Sigmoid colon (tissue), 7 donors: ENCODE results near the gene CES3. TPM values are rescaled to one million over a fixed set of nuclear protein-coding genes. Genes with fewer than 3 reads are reported as not detected.

ENCODE experiments used
- DNase-seq: peaks from one replicate; pipeline ENCODE4 v3.0.0-alpha.2; 2019
- H3K27ac ChIP-seq, 4 donors: fragments of 200-600 bp; sonication (generic); one replicate each; pipeline ENCODE4 v1.5.1; 2016 to 2019; ENCODE audit warnings: mild to moderate bottlenecking in 1 of 4
- H3K27me3 ChIP-seq, 3 donors: fragments of 200-600 bp; sonication (generic); one replicate each; pipeline ENCODE4 v1.5.1; 2019; ENCODE audit warnings: mild to moderate bottlenecking in 1 of 3
- H3K36me3 ChIP-seq, 4 donors: fragments of 200-600 bp; sonication (generic); one replicate each; pipeline ENCODE4 v1.5.1; 2016 to 2019
- H3K4me1 ChIP-seq, 4 donors: fragments of 200-600 bp; sonication (generic); one replicate each; pipeline ENCODE4 v1.5.1; 2017 to 2019
- H3K4me3 ChIP-seq, 4 donors: fragments of 200-600 bp; sonication (generic); one replicate each; pipeline ENCODE4 v1.5.1; 2017 to 2019; ENCODE audit warnings: mild to moderate bottlenecking in 2 of 4, moderate library complexity in 1 of 4
- H3K9me3 ChIP-seq, 4 donors: fragments of 200-600 bp in 3 of 4; sonication (generic) in 3 of 4; one replicate each; pipeline versions ENCODE4 v1.5.1 to v1.6.1; 2013 to 2019
- CTCF ChIP-seq, 4 experiments: fragments of 450-650 bp in 3 of 4; fragments of 200-600 bp in 1 of 4; IDR thresholded peaks; one replicate each; pipeline ENCODE4 v1.5.1; 2016 to 2019; ENCODE audit warnings: antibody characterized with exemption in 4 of 4, mild to moderate bottlenecking in 3 of 4, moderate library complexity in 2 of 4
- EP300 ChIP-seq, 4 donors: sonication (generic); formaldehyde crosslinking; IDR thresholded peaks; one replicate each; pipeline ENCODE4 v1.6.1; 2017; ENCODE audit warnings: antibody characterized with exemption in 4 of 4
- POLR2A ChIP-seq, 2 donors: fragments of 450-650 bp; IDR thresholded peaks; one replicate each; pipeline ENCODE4 v1.6.1; 2016; ENCODE audit warnings: antibody characterized with exemption in 2 of 2, mild to moderate bottlenecking in 2 of 2, moderate library complexity in 2 of 2
- POLR2AphosphoS5 ChIP-seq, 4 donors: sonication (generic); formaldehyde crosslinking; IDR thresholded peaks; one replicate each; pipeline ENCODE4 v1.6.1; 2017; ENCODE audit warnings: antibody characterized with exemption in 4 of 4
- WGBS, 2 donors: extraction: QIAGEN DNeasy Blood & Tissue Kit; methylation state at CpG; one replicate each; pipeline ENCODE4 v1.1.7; 2013; 5-methylcytosine and 5-hydroxymethylcytosine counted together
- intact Hi-C: fragments of 100-400 bp; cut with DNase I; formaldehyde crosslinking; loops from one replicate; pipeline ENCODE4 v1.15.1; 2023
- polyA plus RNA-seq, 3 donors: library from polyadenylated mRNA; stranded (reverse); fragments of 200-250 nt; gene quantifications; one replicate each; pipeline ENCODE4 v1.2.3, GENCODE V29; 2013
- small RNA-seq, 3 donors: library from RNA; depleted of rRNA; stranded (forward); fragments of <200 nt; gene quantifications; one replicate each; pipeline ENCODE3, GENCODE V24; 2016
- total RNA-seq, 4 donors: library from RNA; depleted of rRNA; stranded (reverse); fragments of >200 nt; gene quantifications; one replicate each; pipeline ENCODE4 v1.1.0, GENCODE V29; 2016
- donor health status: healthy with polysubstance abuse.
- donor health status: Bipolar disorder and iron deficiency.
- donor health status: healthy.

Gene CES3
- total and polyA plus RNA-seq, 7 donors: 0.16 to 48.4 (median 6.7) TPM; not detected in 1

- TF ChIP-seq POLR2AphosphoS5 (IDR thresholded peaks at IDR 0.05) (no peak), EP300 (IDR thresholded peaks at IDR 0.05) (no peak), CTCF (IDR thresholded peaks at IDR 0.05) (no peak), POLR2A (IDR thresholded peaks at IDR 0.05) (no peak)
- no peaks in the 10 kb centered on the region for H3K9me3 ChIP-seq
- no peaks in the 10 kb centered on the region for H3K36me3 ChIP-seq
- WGBS, 2 donors: 91 to 98% methylated on average over 1 of the region's 1 CpG
- intact Hi-C loops: no loop called here
- peaks cover 0 to 7% (median 3%) of the 10 kb centered on the region in 4 donors for H3K4me1 ChIP-seq
- no peak overlapping the region for H3K4me3 ChIP-seq
- no peak for DNase-seq
- H3K27ac ChIP-seq: no peak overlapping the region
- H3K27me3 ChIP-seq: no peaks in the 10 kb centered on the region
Observed at GRCh38 chr16:67023689-67024088, 62.6 kb downstream of the CES3 start.

Small RNAs within 50 kb of the gene (small RNA-seq; reads per million reads assigned to genes)
- 0 reads per million in 3 donors for gene RN7SL543P

Other genes with a start within 250 kb of the CES3 start
- 100 to 1,000 TPM; 164 to 327 (median 261) TPM for gene DYNC1LI2, start 209.7 kb upstream of the CES3 start, total RNA-seq
- 10 to 100 TPM; 52.9 to 68.7 (median 60.8) TPM for gene DYNC1LI2, start 209.7 kb upstream of the CES3 start, polyA plus RNA-seq
- gene TERB1, start 159.7 kb upstream of the CES3 start, total RNA-seq: under 1 TPM in 1 of 4 donors, not detected in 3; under 0.01 TPM
- gene TERB1, start 159.7 kb upstream of the CES3 start, polyA plus RNA-seq: under 1 TPM in 1 of 3 donors, not detected in 2; 0.03 TPM
- 10 to 100 TPM; 34.6 to 58.3 (median 46.9) TPM for gene NAE1, start 130.3 kb upstream of the CES3 start, total RNA-seq
- 10 to 100 TPM; 34.8 to 48.8 (median 35.9) TPM for gene NAE1, start 130.3 kb upstream of the CES3 start, polyA plus RNA-seq
- gene CA7, start 116.9 kb upstream of the CES3 start, total RNA-seq: 1 to 10 TPM in 1 of 4 donors, not detected in 3; 1.9 TPM
- gene CA7, start 116.9 kb upstream of the CES3 start, polyA plus RNA-seq: 100 to 1,000 TPM; 112 to 188 (median 154) TPM
- gene PDP2, start 80.8 kb upstream of the CES3 start, total RNA-seq: 1 to 10 TPM; 2.6 to 8.3 (median 4.7) TPM
- gene PDP2, start 80.8 kb upstream of the CES3 start, polyA plus RNA-seq: 1 to 10 TPM; 3.0 to 6.1 (median 5.1) TPM
- gene CDH16, start 42.4 kb upstream of the CES3 start, total RNA-seq: not detected
- under 1 TPM in 2 of 3 donors, not detected in 1; 0.19 to 0.60 TPM for gene CDH16, start 42.4 kb upstream of the CES3 start, polyA plus RNA-seq
- 10 to 100 TPM; 10.9 to 31.2 (median 16.3) TPM for gene RRAD, start 35.7 kb upstream of the CES3 start, total RNA-seq
- 1 to 10 TPM; 1.2 to 5.5 (median 1.8) TPM for gene RRAD, start 35.7 kb upstream of the CES3 start, polyA plus RNA-seq
- gene CIAO2B, start 26.9 kb upstream of the CES3 start, total RNA-seq: 100 to 1,000 TPM in 1 of 4 donors, 10 to 100 TPM in 3; 71.7 to 121 (median 82.8) TPM
- gene CIAO2B, start 26.9 kb upstream of the CES3 start, polyA plus RNA-seq: 100 to 1,000 TPM; 193 to 219 (median 214) TPM
- 10 to 100 TPM; 21.8 to 25.5 (median 23.0) TPM for gene CES2, start 25.8 kb upstream of the CES3 start, total RNA-seq
- gene CES2, start 25.8 kb upstream of the CES3 start, polyA plus RNA-seq: 100 to 1,000 TPM in 1 of 3 donors, 10 to 100 TPM in 2; 53.4 to 163 (median 67.9) TPM
- 1 to 10 TPM; 3.6 to 7.5 (median 4.1) TPM for gene CES4A, start 27.3 kb downstream of the CES3 start, total RNA-seq
- 1 to 10 TPM; 2.3 to 7.3 (median 3.0) TPM for gene CES4A, start 27.3 kb downstream of the CES3 start, polyA plus RNA-seq
- gene CBFB, start 67.9 kb downstream of the CES3 start, total RNA-seq: 10 to 100 TPM; 21.3 to 28.0 (median 24.8) TPM
- 10 to 100 TPM in 1 of 3 donors, 1 to 10 TPM in 2; 9.6 to 19.3 (median 9.7) TPM for gene CBFB, start 67.9 kb downstream of the CES3 start, polyA plus RNA-seq
- 10 to 100 TPM; 11.4 to 16.3 (median 14.0) TPM for gene PHAF1, start 148.7 kb downstream of the CES3 start, total RNA-seq
- gene PHAF1, start 148.7 kb downstream of the CES3 start, polyA plus RNA-seq: 1 to 10 TPM; 8.9 to 9.7 (median 9.0) TPM
- 10 to 100 TPM in 3 of 4 donors, 1 to 10 TPM in 1; 8.7 to 18.8 (median 12.2) TPM for gene B3GNT9, start 189.7 kb downstream of the CES3 start, total RNA-seq
- gene B3GNT9, start 189.7 kb downstream of the CES3 start, polyA plus RNA-seq: 1 to 10 TPM in 2 of 3 donors, under 1 TPM in 1; 0.46 to 4.9 (median 1.2) TPM
- gene TRADD, start 198.6 kb downstream of the CES3 start, total RNA-seq: 10 to 100 TPM; 16.1 to 23.2 (median 19.6) TPM
- gene TRADD, start 198.6 kb downstream of the CES3 start, polyA plus RNA-seq: 10 to 100 TPM; 23.4 to 30.2 (median 26.4) TPM
- gene FBXL8, start 198.7 kb downstream of the CES3 start, total RNA-seq: 10 to 100 TPM in 2 of 4 donors, 1 to 10 TPM in 2; 7.5 to 11.8 (median 9.7) TPM
- gene FBXL8, start 198.7 kb downstream of the CES3 start, polyA plus RNA-seq: 10 to 100 TPM in 2 of 3 donors, 1 to 10 TPM in 1; 4.9 to 19.1 (median 10.8) TPM
- 100 to 1,000 TPM in 1 of 4 donors, 10 to 100 TPM in 3; 21.2 to 109 (median 25.8) TPM for gene HSF4, start 203.5 kb downstream of the CES3 start, total RNA-seq
- gene HSF4, start 203.5 kb downstream of the CES3 start, polyA plus RNA-seq: 10 to 100 TPM in 1 of 3 donors, 1 to 10 TPM in 2; 1.2 to 17.9 (median 3.6) TPM
- gene NOL3, start 209.3 kb downstream of the CES3 start, total RNA-seq: 10 to 100 TPM; 23.2 to 36.7 (median 25.9) TPM
- gene NOL3, start 209.3 kb downstream of the CES3 start, polyA plus RNA-seq: 10 to 100 TPM; 12.7 to 23.9 (median 13.2) TPM
- gene MATCAP1, start 222.7 kb downstream of the CES3 start, total RNA-seq: 10 to 100 TPM in 1 of 4 donors, 1 to 10 TPM in 3; 6.6 to 22.2 (median 9.7) TPM
- 10 to 100 TPM in 1 of 3 donors, 1 to 10 TPM in 2; 3.0 to 30.3 (median 4.8) TPM for gene MATCAP1, start 222.7 kb downstream of the CES3 start, polyA plus RNA-seq
- 1 to 10 TPM; 1.1 to 4.4 (median 1.9) TPM for gene EXOC3L1, start 228.9 kb downstream of the CES3 start, total RNA-seq
- 1 to 10 TPM; 2.5 to 8.4 (median 5.4) TPM for gene EXOC3L1, start 228.9 kb downstream of the CES3 start, polyA plus RNA-seq
- gene E2F4, start 230.9 kb downstream of the CES3 start, total RNA-seq: 10 to 100 TPM; 59.9 to 85.9 (median 76.0) TPM
- 10 to 100 TPM; 40.0 to 71.0 (median 51.7) TPM for gene E2F4, start 230.9 kb downstream of the CES3 start, polyA plus RNA-seq
- 1 to 10 TPM in 2 of 4 donors, under 1 TPM in 2; 0.14 to 1.7 (median 1.1) TPM for gene ELMO3, start 237.9 kb downstream of the CES3 start, total RNA-seq
- 10 to 100 TPM; 31.8 to 41.8 (median 35.1) TPM for gene ELMO3, start 237.9 kb downstream of the CES3 start, polyA plus RNA-seq